GM23248 (cell line): ENCODE data around the gene TERB2. TPM values are rescaled to one million over a fixed set of nuclear protein-coding genes. Genes with fewer than 3 reads are reported as not detected.
"Not testable (repeated sequence)": the region's sequence is repeated elsewhere in the genome, so short reads cannot be mapped to it uniquely, and the experiment has no call there.

Source experiments
- DNase-seq: peaks from one replicate; pipeline ENCODE4 v3.0.0-alpha.2; 2015
- H2AFZ ChIP-seq: fragments of 200-600 bp; sonication (generic); 2 replicates; pipeline ENCODE4 v1.6.1; 2016; ENCODE audit warnings: antibody characterized with exemption
- H3F3A ChIP-seq: fragments of 200-600 bp; sonication (generic); 2 replicates; pipeline ENCODE4 v1.6.1; 2016; ENCODE audit warnings: mild to moderate bottlenecking, antibody characterized with exemption, mixed run types; ENCODE audit not compliant: insufficient read depth
- H3K27ac ChIP-seq: fragments of 200-600 bp; sonication (generic); 2 replicates; pipeline ENCODE4 v1.5.1; 2016; ENCODE audit warnings: mild to moderate bottlenecking
- H3K27me3 ChIP-seq: fragments of 200-600 bp; sonication (generic); replicated peaks from 2 replicates; pipeline ENCODE4 v1.6.1; 2016; ENCODE audit warnings: mild to moderate bottlenecking; ENCODE audit not compliant: insufficient read depth
- H3K36me3 ChIP-seq: fragments of 200-600 bp; sonication (generic); 2 replicates; pipeline ENCODE4 v1.6.1; 2016; ENCODE audit warnings: low read depth, mild to moderate bottlenecking
- H3K4me1 ChIP-seq: fragments of 200-600 bp; sonication (generic); 2 replicates; pipeline ENCODE4 v1.6.1; 2016; ENCODE audit warnings: mild to moderate bottlenecking; ENCODE audit not compliant: insufficient read depth
- H3K4me2 ChIP-seq: fragments of 200-600 bp; sonication (generic); one replicate; pipeline ENCODE4 v1.6.1; 2016; ENCODE audit warnings: mild to moderate bottlenecking; ENCODE audit not compliant: unreplicated experiment
- H3K4me3 ChIP-seq: fragments of 200-600 bp; sonication (generic); 2 replicates; pipeline ENCODE4 v1.5.1; 2016; ENCODE audit warnings: mild to moderate bottlenecking
- H3K79me2 ChIP-seq: fragments of 200-600 bp; sonication (generic); 2 replicates; pipeline ENCODE4 v1.6.1; 2016; ENCODE audit warnings: mild to moderate bottlenecking; ENCODE audit not compliant: insufficient read depth
- H3K9ac ChIP-seq: fragments of 200-600 bp; sonication (generic); 2 replicates; pipeline ENCODE4 v1.6.1; 2016; ENCODE audit warnings: mild to moderate bottlenecking
- H3K9me2 ChIP-seq: fragments of 200-600 bp; sonication (generic); 2 replicates; pipeline ENCODE4 v1.6.1; 2016; ENCODE audit warnings: mixed run types, mild to moderate bottlenecking, moderate library complexity; ENCODE audit not compliant: insufficient read depth
- H3K9me3 ChIP-seq: fragments of 200-600 bp; sonication (generic); one replicate; pipeline ENCODE4 v1.6.1; 2017; ENCODE audit warnings: low read depth
- H4K20me1 ChIP-seq: fragments of 200-600 bp; sonication (generic); 2 replicates; pipeline ENCODE4 v1.6.0; 2016; ENCODE audit not compliant: insufficient read depth
- EZH2 ChIP-seq: fragments of 200-600 bp; sonication (generic); IDR thresholded peaks from 2 replicates; pipeline ENCODE4 v1.6.1; 2018; ENCODE audit warnings: antibody characterized with exemption, mild to moderate bottlenecking; ENCODE audit not compliant: insufficient read depth, poor library complexity, severe bottlenecking
- EZH2phosphoT487 ChIP-seq: fragments of 200-600 bp; sonication (generic); IDR thresholded peaks from 2 replicates; pipeline ENCODE4 v1.6.1; 2018; ENCODE audit warnings: antibody characterized with exemption, moderate library complexity, mild to moderate bottlenecking, low read depth; ENCODE audit not compliant: insufficient read depth
- WGBS, 2 experiments: methylation state at CpG; one replicate each; pipeline ENCODE4 v1.1.6; 2015 to 2017; ENCODE audit warnings: low lambda C conversion rate in 2 of 2, low coverage in 1 of 2; ENCODE audit errors: missing lambda C conversion rate in 2 of 2; 5-methylcytosine and 5-hydroxymethylcytosine counted together
- in situ Hi-C: fragments of 300-500 bp; cut with MboI; formaldehyde crosslinking; loops from 2 replicates; pipeline ENCODE4 v1.15.0; 2020
- polyA plus RNA-seq: library from polyadenylated mRNA; unstranded; fragments of >200 nt; fragmentation: Nextera tagmentation; extraction: Ambion mirVana; gene quantifications from 2 replicates; pipeline ENCODE4 v1.2.1, GENCODE V29; 2016
- total RNA-seq: library from RNA; depleted of rRNA; stranded (reverse); fragments of >200 nt; shearing (Covaris generic); gene quantifications from 2 replicates; pipeline ENCODE4 v1.2.3, GENCODE V29; 2014

Gene TERB2
- total and polyA plus RNA-seq, 2 experiments from 2014 or later, result not detected

DNA sequence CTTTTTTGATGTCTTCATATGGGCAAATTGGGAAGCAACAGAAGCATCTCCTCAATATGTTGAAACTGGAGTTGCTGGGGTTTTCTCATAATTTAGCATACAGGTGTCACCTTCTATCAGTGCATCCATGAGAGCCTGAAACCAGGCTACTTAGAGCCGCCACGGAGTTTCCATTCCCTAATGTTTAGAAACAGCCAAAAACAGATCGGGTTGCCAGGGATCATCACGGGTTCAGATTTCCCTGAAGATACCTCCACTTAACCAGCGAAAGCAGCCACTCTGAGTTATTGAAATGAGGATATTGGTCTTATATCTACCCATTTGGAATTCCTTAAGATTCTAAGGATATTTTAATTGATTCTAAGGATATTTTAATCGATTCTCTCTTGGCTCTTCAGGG is 14.5 kb downstream of the TERB2 start:
- H3F3A ChIP-seq, result no peaks in the 10 kb centered on the region
- H2AFZ ChIP-seq, result no peak overlapping the region
- in situ Hi-C loops, result no loop called here
- H3K9ac ChIP-seq, result no peak overlapping the region
- TF ChIP-seq EZH2phosphoT487, result no peak
- TF ChIP-seq EZH2, result no peak
- H3K9me3 ChIP-seq, result no peaks in the 10 kb centered on the region
- no peak overlapping the region for H3K27ac ChIP-seq
- H3K4me2 ChIP-seq, result no peak overlapping the region
- no peaks in the 10 kb centered on the region for H3K79me2 ChIP-seq
- WGBS, 2 experiments, result 30 to 39% methylated on average over 6 of the region's 6 CpGs
- DNase-seq, result no peak
- H3K36me3 ChIP-seq, result no peaks in the 10 kb centered on the region
- H3K9me2 ChIP-seq, result no peaks in the 10 kb centered on the region
- peaks cover 10% of the 10 kb centered on the region; the same call in 1 of the 2 replicates for H3K27me3 ChIP-seq
- H3K4me1 ChIP-seq, result no peaks in the 10 kb centered on the region
- no peak overlapping the region for H3K4me3 ChIP-seq
- H4K20me1 ChIP-seq, result no peaks in the 10 kb centered on the region

DNA sequence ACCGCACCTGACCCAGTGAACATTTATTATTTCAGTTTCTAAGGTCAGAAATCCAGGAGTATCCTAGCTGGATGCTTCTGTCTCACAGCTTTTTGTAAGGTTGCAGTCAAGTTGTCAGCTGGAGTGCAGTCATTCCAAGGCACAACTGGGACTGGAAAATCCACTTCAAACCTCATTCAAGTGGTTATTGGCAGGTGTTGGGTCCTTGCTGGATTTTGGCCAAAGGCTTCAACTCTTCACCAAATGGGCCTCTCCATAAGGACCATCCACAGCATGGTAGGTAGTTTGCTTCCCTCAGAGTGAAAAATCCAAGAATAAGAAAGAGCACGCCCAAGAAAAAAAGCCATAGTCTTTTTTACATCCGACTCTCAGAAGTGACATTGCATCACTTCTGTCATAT is 19.7 kb downstream of the TERB2 start:
- in situ Hi-C loops, H3K79me2 ChIP-seq: not testable (repeated sequence)
- 35 to 39% methylated on average over 3 of the region's 3 CpGs for WGBS, 2 experiments

DNA sequence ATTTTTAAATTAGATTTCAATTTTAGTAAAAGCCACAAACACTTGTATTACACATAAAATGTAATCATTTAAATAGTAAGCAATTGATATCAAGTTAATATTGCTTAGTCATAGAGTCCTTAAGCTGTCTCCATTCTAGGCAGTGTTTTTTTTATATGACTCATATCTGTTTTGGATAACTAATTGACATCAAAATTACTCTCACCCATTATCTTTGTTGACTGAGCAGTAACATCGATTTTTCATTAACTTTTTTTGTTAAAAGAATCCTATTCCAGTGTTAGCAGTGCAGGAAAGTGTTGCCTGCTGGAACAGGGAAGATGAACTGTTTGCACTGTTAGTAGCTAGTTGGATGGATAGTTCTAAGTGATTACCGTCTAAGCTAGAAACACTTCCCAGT is 21.3 kb downstream of the TERB2 start:
- H3K9me3 ChIP-seq, H3K36me3 ChIP-seq, H3K4me1 ChIP-seq, H3K27ac ChIP-seq, H2AFZ ChIP-seq, H3K9me2 ChIP-seq, H3K79me2 ChIP-seq, H3K4me2 ChIP-seq, H3K4me3 ChIP-seq, H3F3A ChIP-seq, H4K20me1 ChIP-seq, DNase-seq, in situ Hi-C loops, H3K9ac ChIP-seq: not testable (repeated sequence)
- WGBS, 2 experiments, result 54 to 60% methylated on average over 2 of the region's 2 CpGs
- peaks cover 14% of the 10 kb centered on the region; the same call in 1 of the 2 replicates for H3K27me3 ChIP-seq

More for the DNA sequence above, 19.7 kb downstream of the TERB2 start:
- H3K4me1 ChIP-seq, H3K9ac ChIP-seq, H3K9me3 ChIP-seq, H3K9me2 ChIP-seq, H3K4me2 ChIP-seq, H3K36me3 ChIP-seq, H2AFZ ChIP-seq, H3F3A ChIP-seq, H3K4me3 ChIP-seq, DNase-seq, H3K27ac ChIP-seq, H4K20me1 ChIP-seq: not testable (repeated sequence)
- peaks cover 14% of the 10 kb centered on the region; the same call in 1 of the 2 replicates for H3K27me3 ChIP-seq

DNA sequence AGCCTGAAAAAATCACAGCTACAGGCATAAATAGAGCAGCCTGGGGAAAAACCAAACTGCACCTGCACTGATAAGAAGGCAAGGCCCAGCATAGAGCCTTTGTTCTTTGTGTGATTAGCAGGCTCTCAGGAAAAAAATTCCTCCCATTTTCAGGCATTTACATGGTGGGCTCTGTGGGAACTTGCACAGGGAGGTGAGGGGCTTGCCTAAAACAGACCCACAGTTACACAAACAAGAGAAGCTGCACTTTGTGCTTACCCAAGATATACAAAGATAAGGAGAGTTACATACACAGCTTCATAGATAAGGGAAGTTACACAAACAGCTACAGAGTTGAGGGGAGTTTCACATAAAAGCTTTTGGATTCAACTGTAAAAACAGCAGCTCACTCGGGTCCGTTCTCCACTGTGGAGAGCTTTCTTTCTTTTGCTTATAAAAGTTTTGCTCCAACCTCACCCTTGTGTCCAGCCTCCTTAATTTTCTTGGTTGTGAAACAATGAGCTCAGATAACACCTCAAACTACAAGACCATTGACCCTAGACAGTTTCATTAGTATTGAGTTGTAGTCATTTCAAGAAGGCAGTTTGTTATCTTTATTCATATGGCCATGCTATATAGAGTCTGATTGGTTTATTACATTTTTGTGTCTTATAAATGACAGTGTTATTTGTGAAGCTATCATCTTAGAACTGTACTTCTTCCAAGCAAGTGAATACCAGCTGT is 23.3 kb downstream of the TERB2 start:
- H3K79me2 ChIP-seq, H3K27ac ChIP-seq, H3K9ac ChIP-seq, H3K9me2 ChIP-seq, H3K4me2 ChIP-seq, H3K9me3 ChIP-seq, DNase-seq, H2AFZ ChIP-seq, H4K20me1 ChIP-seq, H3K36me3 ChIP-seq, in situ Hi-C loops, H3K4me1 ChIP-seq, H3K4me3 ChIP-seq, H3F3A ChIP-seq: not testable (repeated sequence)
- 40 to 52% methylated on average over 2 of the region's 2 CpGs for WGBS, 2 experiments
- peaks cover 17% of the 10 kb centered on the region; the same call in 1 of the 2 replicates for H3K27me3 ChIP-seq

DNA sequence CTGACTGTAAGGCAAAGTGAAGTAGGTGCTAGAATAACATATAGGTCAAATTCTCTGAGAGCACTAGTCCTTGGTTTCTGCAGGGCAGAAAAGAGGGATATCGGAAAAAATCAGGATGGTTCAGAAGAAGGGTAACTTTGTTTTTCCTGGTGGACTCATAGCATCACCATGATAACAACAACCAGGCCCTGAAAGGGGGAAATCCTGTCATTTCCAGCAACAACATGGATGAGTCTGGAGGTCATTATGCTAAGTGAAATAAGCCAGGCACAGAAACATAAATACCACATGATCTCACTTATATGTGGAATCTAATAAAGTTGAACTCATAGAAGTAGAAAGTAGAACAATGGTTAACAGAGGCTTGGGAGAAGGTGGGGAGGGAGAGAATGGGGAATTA is 27.7 kb downstream of the TERB2 start:
- H3K79me2 ChIP-seq, H3F3A ChIP-seq, H3K9ac ChIP-seq, H3K27ac ChIP-seq, H3K4me3 ChIP-seq, H3K9me3 ChIP-seq, in situ Hi-C loops, H3K9me2 ChIP-seq, H2AFZ ChIP-seq, H3K36me3 ChIP-seq, H3K4me2 ChIP-seq, H3K4me1 ChIP-seq, DNase-seq, H3K27me3 ChIP-seq, H4K20me1 ChIP-seq: not testable (repeated sequence)
- 3 to 8% methylated on average over 1 of the region's 1 CpG for WGBS, 2 experiments

DNA sequence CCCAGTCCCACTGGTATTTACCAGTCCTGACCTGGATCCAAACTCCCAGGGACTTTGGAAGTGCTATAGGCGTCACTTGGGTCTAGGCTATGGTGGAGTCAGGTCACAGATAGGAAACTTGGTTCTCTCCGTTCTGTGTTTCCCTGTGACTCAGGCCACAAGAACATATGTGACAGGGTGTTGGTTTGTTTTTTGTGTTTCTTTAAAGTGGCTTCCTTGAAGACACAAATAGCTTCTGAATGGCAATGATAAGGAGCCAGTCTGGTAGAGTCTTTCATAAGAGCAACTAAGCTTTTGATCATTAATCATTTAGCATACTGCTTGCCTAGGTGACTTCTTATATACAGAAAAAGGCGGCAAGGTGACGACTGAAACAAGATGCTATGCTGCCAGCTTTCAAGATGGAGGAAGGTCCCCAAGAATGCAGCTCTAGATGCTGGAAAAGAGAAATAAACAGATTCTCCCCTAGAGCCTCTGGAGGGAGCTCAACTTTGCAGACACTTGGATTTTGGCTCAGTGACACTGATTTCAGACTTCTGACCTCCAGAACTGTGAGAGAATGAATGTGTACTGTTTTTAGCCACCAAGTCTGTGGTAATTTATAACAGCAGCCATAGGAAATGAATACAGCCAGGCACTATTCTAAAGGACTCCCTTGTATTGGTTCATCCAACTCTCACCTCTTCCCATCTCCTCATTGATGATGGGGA is 30.0 kb downstream of the TERB2 start:
- 21% methylated on average over 4 of the region's 4 CpGs for WGBS, 2 experiments
- in situ Hi-C loops, H3K4me1 ChIP-seq, H2AFZ ChIP-seq, H3K4me3 ChIP-seq, H3K9ac ChIP-seq, H3K9me3 ChIP-seq, H4K20me1 ChIP-seq, H3K79me2 ChIP-seq, H3K27ac ChIP-seq, H3F3A ChIP-seq, H3K9me2 ChIP-seq, H3K4me2 ChIP-seq, DNase-seq, H3K36me3 ChIP-seq: not testable (repeated sequence)
- 0 out of 2 replicates have a peak, but pooled peaks cover 11% of the 10 kb centered on the region for H3K27me3 ChIP-seq

DNA sequence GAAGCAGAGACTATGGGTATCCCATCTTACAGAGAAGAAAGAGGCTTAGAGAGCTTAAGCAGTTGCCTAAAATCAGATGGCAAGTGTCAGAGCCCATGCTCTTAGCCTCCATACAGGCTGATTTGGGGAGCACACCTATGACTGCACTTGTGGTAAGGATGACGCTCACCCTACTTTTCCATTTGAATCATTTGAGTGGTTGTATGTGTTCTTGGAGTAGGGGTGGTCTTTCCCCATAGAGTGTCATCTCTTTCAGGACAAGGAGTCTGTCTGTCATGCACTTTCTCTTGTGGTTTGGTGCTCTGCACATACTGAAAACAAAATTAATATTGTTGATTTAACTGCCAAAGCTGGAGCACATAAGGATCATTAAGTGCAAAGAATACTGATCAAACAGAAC is 31.2 kb downstream of the TERB2 start:
- H2AFZ ChIP-seq, result not testable (repeated sequence)

More for the DNA sequence above, 31.2 kb downstream of the TERB2 start:
- H3K9me3 ChIP-seq, H3K9ac ChIP-seq, H3K4me2 ChIP-seq, DNase-seq, in situ Hi-C loops, H3K27ac ChIP-seq, H3K79me2 ChIP-seq, H3K4me1 ChIP-seq, H3K4me3 ChIP-seq, H3K36me3 ChIP-seq, H3F3A ChIP-seq, H4K20me1 ChIP-seq, H3K9me2 ChIP-seq: not testable (repeated sequence)
- 0 out of 2 replicates have a peak, but pooled peaks cover 11% of the 10 kb centered on the region for H3K27me3 ChIP-seq
- WGBS, 2 experiments, result 25 to 40% methylated on average over 1 of the region's 1 CpG
